WTC11 (cell line): ENCODE measurements around the gene TACSTD2.

ENCODE experiments used
- AFF4 ChIP-seq: sonication (generic); formaldehyde crosslinking; IDR thresholded peaks from 2 replicates; pipeline ENCODE4 v1.8.1; 2023; ENCODE audit warnings: mild to moderate bottlenecking, missing genetic modification reagents, borderline replicate concordance
- ATF3 ChIP-seq: sonication (generic); formaldehyde crosslinking; conservative IDR thresholded peaks from 2 replicates; pipeline ENCODE4 v1.8.1; 2022; ENCODE audit warnings: mild to moderate bottlenecking, missing genetic modification reagents
- CTCF ChIP-seq: fragments of 200-600 bp; IDR thresholded peaks from 2 replicates; pipeline ENCODE4 v1.8.0; 2022; ENCODE audit warnings: antibody characterized with exemption
- E2F5 ChIP-seq: sonication (generic); formaldehyde crosslinking; IDR thresholded peaks from 2 replicates; pipeline ENCODE4 v1.8.1; 2022; ENCODE audit warnings: mild to moderate bottlenecking, moderate library complexity, missing genetic modification reagents
- ESRRA ChIP-seq: sonication (generic); formaldehyde crosslinking; IDR thresholded peaks from 2 replicates; pipeline ENCODE4 v1.8.1; 2022; ENCODE audit warnings: mild to moderate bottlenecking, missing genetic modification reagents, borderline replicate concordance
- FOXJ3 ChIP-seq: sonication (generic); formaldehyde crosslinking; IDR thresholded peaks from 2 replicates; pipeline ENCODE4 v1.9.0; 2021; ENCODE audit warnings: missing genetic modification reagents, mild to moderate bottlenecking, borderline replicate concordance
- MAX ChIP-seq: sonication (generic); formaldehyde crosslinking; IDR thresholded peaks from 2 replicates; pipeline ENCODE4 v1.8.0; 2022; ENCODE audit warnings: mild to moderate bottlenecking, missing genetic modification reagents
- NFE2L1 ChIP-seq: sonication (generic); formaldehyde crosslinking; IDR thresholded peaks from 2 replicates; pipeline ENCODE4 v1.8.1; 2023; ENCODE audit warnings: missing genetic modification reagents
- NFYB ChIP-seq: sonication (generic); formaldehyde crosslinking; conservative IDR thresholded peaks from 2 replicates; pipeline ENCODE4 v1.8.0; 2022; ENCODE audit warnings: low read depth, missing genetic modification reagents
- STAT6 ChIP-seq: sonication (generic); formaldehyde crosslinking; conservative IDR thresholded peaks from 2 replicates; pipeline ENCODE4 v1.8.1; 2023; ENCODE audit warnings: mild to moderate bottlenecking, low read depth, missing genetic modification reagents, moderate library complexity
- TEAD1 ChIP-seq: sonication (generic); formaldehyde crosslinking; IDR thresholded peaks from 2 replicates; pipeline ENCODE4 v1.8.0; 2022; ENCODE audit warnings: mild to moderate bottlenecking, missing genetic modification reagents
- USF2 ChIP-seq: sonication (generic); formaldehyde crosslinking; IDR thresholded peaks from 2 replicates; pipeline ENCODE4 v1.8.1; 2023; ENCODE audit warnings: mild to moderate bottlenecking, missing genetic modification reagents, moderate library complexity
- ZNF396 ChIP-seq: fragments of 250-450 bp; sonication (Bioruptor Pico); IDR thresholded peaks from 2 replicates; pipeline ENCODE4 v1.8.0; 2021; ENCODE audit warnings: mild to moderate bottlenecking, moderate library complexity, borderline replicate concordance
- ZNF512 ChIP-seq: sonication (generic); formaldehyde crosslinking; IDR thresholded peaks from 2 replicates; pipeline ENCODE4 v1.8.1; 2022; ENCODE audit warnings: missing genetic modification reagents, borderline replicate concordance

GRCh38 chr1:58608297-58608696 lies 31.2 kb upstream of the TACSTD2 start:
- TF ChIP-seq E2F5 (CRISPR knock-in tag) (no peak), NFE2L1 (CRISPR knock-in tag) (no peak), CTCF (no peak), FOXJ3 (CRISPR knock-in tag) (no peak), ZNF396 (CRISPR knock-in tag) (no peak), AFF4 (CRISPR knock-in tag) (no peak), ESRRA (CRISPR knock-in tag) (no peak), USF2 (CRISPR knock-in tag) (no peak), MAX (CRISPR knock-in tag) (no peak), ATF3 (CRISPR knock-in tag) (no peak), NFYB (CRISPR knock-in tag) (no peak), ZNF512 (no peak), TEAD1 (CRISPR knock-in tag) (no peak), STAT6 (CRISPR knock-in tag) (no peak)
